Measurements from ENCODE around the gene FBXO47. TPM values are rescaled to one million over a fixed set of nuclear protein-coding genes. Genes with fewer than 3 reads are reported as not detected.

The FBXO47 gene
- total and polyA plus RNA-seq, 9 of the 15 experiments (the other 6 are each of a cell fraction or from before 2014, with no cell fraction given): not detected

DNA sequence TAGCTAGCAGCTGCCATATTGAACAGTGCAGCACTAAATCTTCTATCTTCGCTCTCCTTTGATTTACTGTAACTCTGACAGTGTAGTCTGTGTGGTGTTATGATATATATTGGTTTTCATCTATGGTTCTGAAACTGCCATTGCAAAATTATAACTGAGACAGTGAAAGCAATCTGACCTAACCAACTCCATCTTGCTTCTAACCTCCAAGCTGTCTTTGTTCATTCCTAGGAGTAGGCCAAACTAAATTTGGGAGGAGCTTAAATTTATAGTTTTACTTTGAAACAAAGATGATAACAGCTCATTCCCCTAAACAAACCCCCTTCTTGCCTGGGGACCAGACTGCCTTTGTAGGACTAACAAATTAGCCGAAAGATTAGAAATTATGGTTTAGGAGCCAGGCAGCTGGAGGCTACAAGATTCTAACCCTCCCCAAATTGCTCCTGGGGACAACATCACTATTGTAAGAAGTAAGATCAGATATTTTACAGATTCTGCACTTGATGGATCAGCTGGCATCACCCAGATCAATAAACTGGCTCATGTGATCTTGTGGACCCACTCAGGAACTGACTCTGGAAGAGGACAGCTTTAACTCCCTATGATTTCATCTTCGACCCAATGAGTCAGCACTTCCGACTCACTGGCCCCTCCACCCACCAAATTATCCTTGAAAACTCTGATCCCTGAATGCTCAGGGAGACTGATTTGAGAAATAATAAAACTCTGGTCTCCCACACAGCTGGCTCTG is 47.0 kb upstream of the FBXO47 start (continued):
- no peak for TF ChIP-seq U2AF2 (optimal IDR thresholded peaks at IDR 0.05; ENCODE audit: low read depth, low read length)
- no peak for TF ChIP-seq GTF3C2 (IDR thresholded peaks at IDR 0.05; ENCODE audit: borderline replicate concordance, extremely low read depth, insufficient read length)
- TF ChIP-seq E2F1 (CRISPR knock-in tag; IDR thresholded peaks at IDR 0.05): no peak
- TF ChIP-seq, protein P1, sequence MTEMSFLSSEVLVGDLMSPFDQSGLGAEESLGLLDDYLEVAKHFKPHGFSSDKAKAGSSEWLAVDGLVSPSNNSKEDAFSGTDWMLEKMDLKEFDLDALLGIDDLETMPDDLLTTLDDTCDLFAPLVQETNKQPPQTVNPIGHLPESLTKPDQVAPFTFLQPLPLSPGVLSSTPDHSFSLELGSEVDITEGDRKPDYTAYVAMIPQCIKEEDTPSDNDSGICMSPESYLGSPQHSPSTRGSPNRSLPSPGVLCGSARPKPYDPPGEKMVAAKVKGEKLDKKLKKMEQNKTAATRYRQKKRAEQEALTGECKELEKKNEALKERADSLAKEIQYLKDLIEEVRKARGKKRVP (CRISPR knock-in tag; IDR thresholded peaks at IDR 0.05): peak; percentile 84
- TF ChIP-seq RBM25 (IDR thresholded peaks at IDR 0.05; ENCODE audit: low read depth, low read length, severe bottlenecking): no peak
- TF ChIP-seq RREB1 (CRISPR knock-in tag; IDR thresholded peaks at IDR 0.05): peak; percentile 96
- TF ChIP-seq, protein P2, sequence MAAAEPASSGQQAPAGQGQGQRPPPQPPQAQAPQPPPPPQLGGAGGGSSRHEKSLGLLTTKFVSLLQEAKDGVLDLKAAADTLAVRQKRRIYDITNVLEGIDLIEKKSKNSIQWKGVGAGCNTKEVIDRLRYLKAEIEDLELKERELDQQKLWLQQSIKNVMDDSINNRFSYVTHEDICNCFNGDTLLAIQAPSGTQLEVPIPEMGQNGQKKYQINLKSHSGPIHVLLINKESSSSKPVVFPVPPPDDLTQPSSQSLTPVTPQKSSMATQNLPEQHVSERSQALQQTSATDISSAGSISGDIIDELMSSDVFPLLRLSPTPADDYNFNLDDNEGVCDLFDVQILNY (CRISPR knock-in tag; IDR thresholded peaks at IDR 0.05): no peak
- peak; percentile 92 for TF ChIP-seq IFI16 (CRISPR knock-in tag; IDR thresholded peaks at IDR 0.05)
- no peak for TF ChIP-seq ARHGAP35 (IDR thresholded peaks at IDR 0.05; ENCODE audit: partially characterized antibody)
- no peak for TF ChIP-seq POU5F1 (IDR thresholded peaks at IDR 0.05; ENCODE audit: borderline replicate concordance, low read depth, low read length, partially characterized antibody)
- no peak for TF ChIP-seq ZNF384 (IDR thresholded peaks at IDR 0.05; ENCODE audit: low read depth, low read length)
- TF ChIP-seq NR4A1 (CRISPR knock-in tag; IDR thresholded peaks at IDR 0.05): peak; percentile 95; the same call in 1 of the 2 replicates
- TF ChIP-seq NR4A1 (tag; IDR thresholded peaks at IDR 0.05): peak; percentile 100
- TF ChIP-seq COPS2 (conservative IDR thresholded peaks at IDR 0.05): no peak

All from K562 (cell line).